Psoas muscle (tissue), 8 donors: ENCODE results near the gene ARHGEF12. TPM values are rescaled to one million over a fixed set of nuclear protein-coding genes. Genes with fewer than 3 reads are reported as not detected.

Source experiments
- ATAC-seq, 4 donors: fragments of 200-7000 bp; cut with Tn5 transposase; one replicate each; pipeline ENCODE4 v1.9.1; 2020; ENCODE audit warnings: moderate library complexity in 3 of 4, mild to moderate bottlenecking in 2 of 4
- DNase-seq, 2 donors: peaks; one replicate each; pipeline ENCODE4 v3.0.0-alpha.2; 2020
- H3K27ac ChIP-seq: fragments of 200-600 bp; one replicate; pipeline ENCODE4 v1.8.0; 2022
- H3K27me3 ChIP-seq, 3 donors: fragments of 200-600 bp in 1 of 3; one replicate each; pipeline versions ENCODE4 v1.6.1 to v1.8.0; 2013 to 2022; ENCODE audit warnings: low read length in 2 of 3, mild to moderate bottlenecking in 2 of 3, moderate library complexity in 1 of 3; ENCODE audit not compliant: insufficient read depth in 3 of 3
- H3K36me3 ChIP-seq, 2 donors: fragments of 200-600 bp in 1 of 2; one replicate each; pipeline versions ENCODE4 v1.6.1 to v1.8.0; 2013 to 2022; ENCODE audit warnings: low read depth in 1 of 2, mild to moderate bottlenecking in 1 of 2, moderate library complexity in 1 of 2; ENCODE audit not compliant: insufficient read depth in 1 of 2
- H3K4me1 ChIP-seq: fragments of 200-600 bp; one replicate; pipeline ENCODE4 v1.8.0; 2022
- H3K4me3 ChIP-seq: fragments of 200-600 bp; one replicate; pipeline ENCODE4 v1.8.0; 2022; ENCODE audit warnings: mild to moderate bottlenecking
- H3K9me3 ChIP-seq: fragments of 200-600 bp; one replicate; pipeline ENCODE4 v1.8.0; 2022
- WGBS, 3 donors: extraction: QIAGEN DNeasy Blood & Tissue Kit; methylation state at CpG; one replicate each; pipeline versions ENCODE4 v1.1.6 to v1.1.7; 2013; 5-methylcytosine and 5-hydroxymethylcytosine counted together
- intact Hi-C, 2 donors: fragments of 100-400 bp; cut with DNase I; formaldehyde crosslinking; loops; one replicate each; pipeline versions ENCODE4 v1.11.0 to v1.14.2; 2022
- polyA plus RNA-seq, 3 donors: library from polyadenylated mRNA; stranded (reverse); fragments of 200-250 nt; gene quantifications; one replicate each; pipeline ENCODE4 v1.2.3, GENCODE V29; 2013
- total RNA-seq, 4 donors: library from RNA; stranded (reverse); fragmentation: NEBNext Ultra II Directional in 2 of 4; extraction: Animal tissue kit (Norgen Biotek cat#: 25700) in 2 of 4; gene quantifications; one replicate each; pipeline versions ENCODE4 v1.2.1 to v1.2.4, GENCODE V29; 2021 to 2023
- TF ChIP-seq, protein P1 (sequence below): fragments of 200-600 bp; IDR thresholded peaks from one replicate; pipeline ENCODE4 v1.8.0; 2022; ENCODE audit warnings: antibody characterized with exemption
- donor health status: healthy with polysubstance abuse.
- donor health status: DM: no; HTN: no; CAD: no; lungs with moderate emphysema.
- donor health status: Bipolar disorder and iron deficiency.
- donor health status: healthy.
- donor health status: DM: yes; HTN: yes; CAD: no.
- donor health status: DM: no; HTN: no; CAD: no.
- donor health status: DM: no; HTN: no; CAD: no.
- donor health status: DM: yes; HTN: yes; CAD: no.

Gene ARHGEF12
- total and polyA plus RNA-seq, 7 donors: 14.8 to 102 (median 45.6) TPM

DNA sequence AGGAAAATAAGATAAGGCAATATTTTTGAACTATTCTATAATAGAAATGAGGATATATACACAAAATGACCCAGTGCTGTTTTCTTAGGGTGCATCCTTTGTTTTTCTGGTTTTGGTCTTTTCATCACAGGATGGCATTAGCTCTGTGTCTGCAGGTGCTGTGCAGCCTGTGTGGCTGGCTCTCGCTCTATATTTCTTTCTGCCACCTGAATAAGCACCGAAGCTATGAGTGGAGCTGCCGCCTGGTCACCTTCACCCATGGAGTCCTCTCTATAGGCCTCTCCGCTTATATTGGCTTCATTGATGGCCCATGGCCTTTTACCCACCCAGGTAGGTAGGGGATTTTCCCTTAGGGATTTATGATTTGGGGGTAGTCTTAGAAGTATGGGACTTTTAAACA lies 8.9 kb upstream of the ARHGEF12 start:
- Histone ChIP-seq H3K27me3 (peaks cover 2 to 19% (median 3%) of the 10 kb centered on the region in 3 donors), H3K9me3 (no peaks in the 10 kb centered on the region), H3K4me3 (no peak overlapping the region), H3K36me3 (no peaks in the 10 kb centered on the region), H3K27ac (no peak overlapping the region), H3K4me1 (peaks cover 8% of the 10 kb centered on the region)
- TF ChIP-seq, protein P1, sequence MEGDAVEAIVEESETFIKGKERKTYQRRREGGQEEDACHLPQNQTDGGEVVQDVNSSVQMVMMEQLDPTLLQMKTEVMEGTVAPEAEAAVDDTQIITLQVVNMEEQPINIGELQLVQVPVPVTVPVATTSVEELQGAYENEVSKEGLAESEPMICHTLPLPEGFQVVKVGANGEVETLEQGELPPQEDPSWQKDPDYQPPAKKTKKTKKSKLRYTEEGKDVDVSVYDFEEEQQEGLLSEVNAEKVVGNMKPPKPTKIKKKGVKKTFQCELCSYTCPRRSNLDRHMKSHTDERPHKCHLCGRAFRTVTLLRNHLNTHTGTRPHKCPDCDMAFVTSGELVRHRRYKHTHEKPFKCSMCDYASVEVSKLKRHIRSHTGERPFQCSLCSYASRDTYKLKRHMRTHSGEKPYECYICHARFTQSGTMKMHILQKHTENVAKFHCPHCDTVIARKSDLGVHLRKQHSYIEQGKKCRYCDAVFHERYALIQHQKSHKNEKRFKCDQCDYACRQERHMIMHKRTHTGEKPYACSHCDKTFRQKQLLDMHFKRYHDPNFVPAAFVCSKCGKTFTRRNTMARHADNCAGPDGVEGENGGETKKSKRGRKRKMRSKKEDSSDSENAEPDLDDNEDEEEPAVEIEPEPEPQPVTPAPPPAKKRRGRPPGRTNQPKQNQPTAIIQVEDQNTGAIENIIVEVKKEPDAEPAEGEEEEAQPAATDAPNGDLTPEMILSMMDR: no peak
- intact Hi-C loops: loop anchor here in 1 of 2 donors (5.0 kb wide), 1 partner anchor 360 kb away; no protein-coding TSS in a partner anchor
- DNase-seq (no peak), ATAC-seq (no peak)
- WGBS, 3 donors: 96 to 99% (median 97%) methylated on average over 4 of the region's 4 CpGs

DNA sequence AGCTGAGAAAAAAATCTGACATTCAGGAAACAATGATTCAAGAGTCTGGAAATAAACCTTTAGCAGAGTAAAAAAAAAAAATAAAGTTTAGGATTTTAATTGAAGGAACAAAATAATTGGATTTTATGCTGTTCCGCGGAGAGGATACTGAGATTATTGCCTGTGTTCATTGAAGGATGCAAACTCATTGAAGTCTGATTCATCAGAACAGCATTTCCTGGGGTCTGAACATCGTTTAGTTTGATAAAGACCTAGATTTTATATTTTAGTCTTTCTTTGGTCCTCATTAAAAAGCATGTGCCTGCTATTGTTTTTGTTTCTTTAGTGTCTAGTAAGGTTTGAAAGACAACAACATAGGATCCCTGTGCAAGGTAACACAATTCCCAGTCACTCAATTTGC lies 6.7 kb upstream of the ARHGEF12 start:
- 87 to 90% (median 89%) methylated on average over 3 of the region's 3 CpGs for WGBS, 3 donors
- DNase-seq: no peak
- ATAC-seq: no peak
- Histone ChIP-seq H3K27me3 (peaks cover 2 to 19% (median 3%) of the 10 kb centered on the region in 3 donors), H3K4me1 (peaks cover 18% of the 10 kb centered on the region), H3K36me3 (no peaks in the 10 kb centered on the region), H3K9me3 (no peaks in the 10 kb centered on the region), H3K27ac (no peak overlapping the region), H3K4me3 (no peak overlapping the region)
- TF ChIP-seq, protein P1: no peak
- intact Hi-C loops: loop anchor here in 1 of 2 donors (5.0 kb wide), 1 partner anchor 358 kb away; no protein-coding TSS in a partner anchor

DNA sequence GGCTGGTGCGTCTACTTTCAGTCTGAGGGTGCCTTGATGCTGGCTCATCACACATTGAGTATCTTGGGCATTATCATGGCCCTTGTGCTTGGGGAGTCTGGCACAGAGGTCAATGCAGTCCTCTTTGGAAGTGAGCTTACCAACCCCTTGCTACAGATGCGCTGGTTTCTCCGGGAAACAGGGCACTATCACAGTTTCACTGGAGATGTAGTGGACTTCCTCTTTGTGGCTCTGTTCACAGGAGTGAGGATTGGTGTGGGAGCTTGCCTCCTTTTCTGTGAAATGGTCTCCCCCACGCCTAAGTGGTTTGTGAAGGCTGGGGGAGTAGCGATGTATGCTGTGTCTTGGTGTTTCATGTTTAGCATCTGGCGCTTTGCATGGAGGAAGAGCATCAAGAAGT lies 6.2 kb upstream of the ARHGEF12 start:
- TF ChIP-seq, protein P1: no peak
- Histone ChIP-seq H3K4me1 (peaks cover 19% of the 10 kb centered on the region), H3K27ac (no peak overlapping the region), H3K36me3 (no peaks in the 10 kb centered on the region), H3K4me3 (no peak overlapping the region), H3K27me3 (peaks cover 2 to 19% (median 3%) of the 10 kb centered on the region in 3 donors), H3K9me3 (no peaks in the 10 kb centered on the region)
- intact Hi-C loops: no loop called here
- no peak for DNase-seq
- WGBS, 3 donors: 93 to 96% (median 95%) methylated on average over 6 of the region's 6 CpGs
- no peak for ATAC-seq

DNA sequence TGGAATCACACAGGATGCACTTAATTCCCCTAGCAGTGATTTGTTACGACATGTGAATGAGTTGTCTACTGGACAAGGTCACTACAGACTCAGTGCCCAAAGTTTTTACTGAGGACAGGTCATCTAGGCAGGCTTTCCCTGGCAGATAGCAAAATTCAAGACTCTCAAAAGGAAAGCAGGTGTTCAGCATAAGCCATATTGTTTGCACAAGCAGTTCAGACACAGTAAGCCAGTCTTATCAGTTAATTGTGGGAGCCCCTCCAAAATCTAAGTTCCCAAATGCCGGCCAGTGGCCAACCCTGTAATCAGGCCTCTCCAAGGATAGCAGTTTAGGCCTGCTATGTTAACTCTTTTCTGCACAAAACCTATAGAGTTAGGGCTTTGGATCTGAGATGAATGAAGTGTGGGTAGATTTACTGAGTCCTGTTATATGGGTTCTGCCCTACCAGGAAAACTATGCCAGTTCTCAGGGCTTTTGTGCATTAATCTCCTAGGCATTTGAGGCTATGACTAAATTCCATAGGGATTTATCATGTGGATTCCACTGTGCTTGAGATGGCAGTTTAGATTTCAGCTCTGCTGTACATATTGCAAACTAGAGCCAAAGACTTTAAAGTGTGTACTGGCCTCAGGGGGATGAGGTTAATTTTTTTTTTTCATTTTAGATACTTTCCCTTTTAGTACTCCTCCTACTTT lies 4.8 kb upstream of the ARHGEF12 start:
- Histone ChIP-seq H3K27ac (no peak overlapping the region), H3K9me3 (no peaks in the 10 kb centered on the region), H3K36me3 (no peaks in the 10 kb centered on the region), H3K4me1 (peaks cover 15% of the 10 kb centered on the region), H3K4me3 (no peak overlapping the region), H3K27me3 (peaks cover 0 to 6% (median 0%) of the 10 kb centered on the region in 3 donors)
- DNase-seq: no peak
- ATAC-seq: no peak
- WGBS, 3 donors: 28 to 40% (median 29%) methylated on average over 2 of the region's 2 CpGs
- TF ChIP-seq, protein P1: no peak
- intact Hi-C loops: no loop called here
